GM12873 (cell line): ENCODE results near the gene ZNF524.

ENCODE experiments used
- CTCF ChIP-seq: IDR thresholded peaks from 2 replicates; pipeline ENCODE4 v1.5.1; 2012; ENCODE audit warnings: low read depth, mild to moderate bottlenecking, moderate library complexity, low read length, control low read depth; ENCODE audit not compliant: insufficient read depth; ENCODE audit errors: missing control alignments

ZNF524 gene

GRCh38 chr19:55554741-55555152, 45.3 kb upstream of the ZNF524 start:
- no peak for TF ChIP-seq CTCF

GRCh38 chr19:55559684-55560083, 40.4 kb upstream of the ZNF524 start:
- TF ChIP-seq CTCF: no peak

- TF ChIP-seq CTCF: no peak
Measured at GRCh38 chr19:55563261-55563690, 36.8 kb upstream of the ZNF524 start.

- TF ChIP-seq CTCF: no peak
Measured at GRCh38 chr19:55566823-55567222, 33.3 kb upstream of the ZNF524 start.

- TF ChIP-seq CTCF: no peak
Measured at GRCh38 chr19:55567708-55568328, 32.3 kb upstream of the ZNF524 start.

- no peak for TF ChIP-seq CTCF
Measured at GRCh38 chr19:55576746-55577145, 23.3 kb upstream of the ZNF524 start.

- TF ChIP-seq CTCF: no peak
Measured at GRCh38 chr19:55578031-55578760, 21.9 kb upstream of the ZNF524 start.
